ENCODE data around the gene BRINP3. TPM values are rescaled to one million over a fixed set of nuclear protein-coding genes. Genes with fewer than 3 reads are reported as not detected.

Gene BRINP3
- total RNA-seq, 4 donors from 2014 or later: 0.23 to 0.25 TPM; not detected in 2

- no peak for DNase-seq (ENCODE audit: low spot score in 2 of 2)
- TF ChIP-seq POLR2A (IDR thresholded peaks at IDR 0.05) (no peak), CTCF (IDR thresholded peaks at IDR 0.05) (no peak)
- 72 to 77% methylated on average over 3 of the region's 3 CpGs for WGBS, 2 donors
- H3K4me3 ChIP-seq (ENCODE audit: low read depth, poor library complexity, severe bottlenecking): no peak overlapping the region
- intact Hi-C loops (cut with DNase I; ENCODE audit: low total_unique reads): no loop called here
Measured at GRCh38 chr1:190353538-190354101, 124.0 kb downstream of the BRINP3 start.

GRCh38 chr1:190344454-190344853 lies 133.2 kb downstream of the BRINP3 start:
- intact Hi-C loops (cut with DNase I; ENCODE audit: low total_unique reads): no loop called here
- no peak overlapping the region for H3K4me3 ChIP-seq (ENCODE audit: low read depth, poor library complexity, severe bottlenecking)
- TF ChIP-seq POLR2A (IDR thresholded peaks at IDR 0.05) (no peak), CTCF (IDR thresholded peaks at IDR 0.05) (no peak)
- no peak for DNase-seq (ENCODE audit: low spot score in 2 of 2)

GRCh38 chr1:190338829-190339228 lies 138.8 kb downstream of the BRINP3 start:
- TF ChIP-seq CTCF (IDR thresholded peaks at IDR 0.05): no peak
- no peak for TF ChIP-seq POLR2A (IDR thresholded peaks at IDR 0.05)
- DNase-seq (ENCODE audit: low spot score in 2 of 2): no peak
- intact Hi-C loops (cut with DNase I; ENCODE audit: low total_unique reads): no loop called here
- no peak overlapping the region for H3K4me3 ChIP-seq (ENCODE audit: low read depth, poor library complexity, severe bottlenecking)

- H3K4me3 ChIP-seq (ENCODE audit: low read depth, poor library complexity, severe bottlenecking): no peak overlapping the region
- DNase-seq (ENCODE audit: low spot score in 2 of 2): no peak
- intact Hi-C loops (cut with DNase I; ENCODE audit: low total_unique reads): no loop called here
- 63 to 70% methylated on average over 4 of the region's 4 CpGs for WGBS, 2 donors
- TF ChIP-seq POLR2A (IDR thresholded peaks at IDR 0.05): no peak
Measured at GRCh38 chr1:190328871-190329270, 148.8 kb downstream of the BRINP3 start.

GRCh38 chr1:190328361-190328760 lies 149.3 kb downstream of the BRINP3 start:
- no peak for TF ChIP-seq POLR2A (IDR thresholded peaks at IDR 0.05)
- no peak for TF ChIP-seq CTCF (IDR thresholded peaks at IDR 0.05)
- intact Hi-C loops (cut with DNase I; ENCODE audit: low total_unique reads): no loop called here
- DNase-seq (ENCODE audit: low spot score in 2 of 2): no peak
- no peak overlapping the region for H3K4me3 ChIP-seq (ENCODE audit: low read depth, poor library complexity, severe bottlenecking)

GRCh38 chr1:190327271-190327670 lies 150.4 kb downstream of the BRINP3 start:
- no peak for DNase-seq (ENCODE audit: low spot score in 2 of 2)
- H3K4me3 ChIP-seq (ENCODE audit: low read depth, poor library complexity, severe bottlenecking): no peak overlapping the region
- intact Hi-C loops (cut with DNase I; ENCODE audit: low total_unique reads): no loop called here
- WGBS, 2 donors: 84 to 85% methylated on average over 3 of the region's 3 CpGs
- no peak for TF ChIP-seq CTCF (IDR thresholded peaks at IDR 0.05)
- TF ChIP-seq POLR2A (IDR thresholded peaks at IDR 0.05): no peak

Data from lower leg skin (tissue), 4 donors.